GM10266 (cell line): ENCODE results near the gene MICOS13.

ENCODE experiments used
- DNase-seq: peaks from one replicate; pipeline ENCODE4 v3.0.0; 2012; ENCODE audit errors: extremely low spot score
- TF ChIP-seq, protein P1 (sequence below): IDR thresholded peaks from 2 replicates; pipeline ENCODE4 v1.5.1; 2012; ENCODE audit warnings: mild to moderate bottlenecking, low read depth; ENCODE audit not compliant: control insufficient read depth, insufficient read depth; ENCODE audit errors: missing control alignments

Gene MICOS13

GRCh38 chr19:5644037-5644436, 36.3 kb downstream of the MICOS13 start:
- no peak for DNase-seq
- TF ChIP-seq, protein P1, sequence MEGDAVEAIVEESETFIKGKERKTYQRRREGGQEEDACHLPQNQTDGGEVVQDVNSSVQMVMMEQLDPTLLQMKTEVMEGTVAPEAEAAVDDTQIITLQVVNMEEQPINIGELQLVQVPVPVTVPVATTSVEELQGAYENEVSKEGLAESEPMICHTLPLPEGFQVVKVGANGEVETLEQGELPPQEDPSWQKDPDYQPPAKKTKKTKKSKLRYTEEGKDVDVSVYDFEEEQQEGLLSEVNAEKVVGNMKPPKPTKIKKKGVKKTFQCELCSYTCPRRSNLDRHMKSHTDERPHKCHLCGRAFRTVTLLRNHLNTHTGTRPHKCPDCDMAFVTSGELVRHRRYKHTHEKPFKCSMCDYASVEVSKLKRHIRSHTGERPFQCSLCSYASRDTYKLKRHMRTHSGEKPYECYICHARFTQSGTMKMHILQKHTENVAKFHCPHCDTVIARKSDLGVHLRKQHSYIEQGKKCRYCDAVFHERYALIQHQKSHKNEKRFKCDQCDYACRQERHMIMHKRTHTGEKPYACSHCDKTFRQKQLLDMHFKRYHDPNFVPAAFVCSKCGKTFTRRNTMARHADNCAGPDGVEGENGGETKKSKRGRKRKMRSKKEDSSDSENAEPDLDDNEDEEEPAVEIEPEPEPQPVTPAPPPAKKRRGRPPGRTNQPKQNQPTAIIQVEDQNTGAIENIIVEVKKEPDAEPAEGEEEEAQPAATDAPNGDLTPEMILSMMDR, result no peak

GRCh38 chr19:5643060-5643459, 37.3 kb downstream of the MICOS13 start:
- TF ChIP-seq, protein P1, result no peak
- no peak for DNase-seq

DNA sequence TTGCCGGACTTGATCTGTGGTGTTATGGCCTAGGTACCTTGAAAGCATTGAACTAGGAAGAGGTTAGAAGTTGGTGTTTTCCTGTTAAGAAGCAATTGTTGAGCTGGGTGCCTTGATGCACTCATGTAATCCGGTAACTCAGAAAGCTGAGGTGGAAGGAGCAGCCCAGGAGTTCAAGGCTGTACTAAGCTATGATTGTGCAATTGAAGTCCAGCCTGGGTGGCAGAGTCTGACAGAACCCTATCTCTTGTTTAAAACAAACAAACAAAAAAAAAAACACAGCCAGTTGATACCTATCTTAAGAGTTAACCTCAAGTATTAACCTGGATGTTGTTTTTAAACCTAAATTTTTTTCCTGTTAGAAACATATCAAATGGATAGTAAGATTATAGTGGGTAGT, 38.1 kb downstream of the MICOS13 start:
- TF ChIP-seq, protein P1, result no peak
- DNase-seq, result no peak

GRCh38 chr19:5641171-5641570, 39.1 kb downstream of the MICOS13 start:
- no peak for DNase-seq
- TF ChIP-seq, protein P1, result no peak

DNA sequence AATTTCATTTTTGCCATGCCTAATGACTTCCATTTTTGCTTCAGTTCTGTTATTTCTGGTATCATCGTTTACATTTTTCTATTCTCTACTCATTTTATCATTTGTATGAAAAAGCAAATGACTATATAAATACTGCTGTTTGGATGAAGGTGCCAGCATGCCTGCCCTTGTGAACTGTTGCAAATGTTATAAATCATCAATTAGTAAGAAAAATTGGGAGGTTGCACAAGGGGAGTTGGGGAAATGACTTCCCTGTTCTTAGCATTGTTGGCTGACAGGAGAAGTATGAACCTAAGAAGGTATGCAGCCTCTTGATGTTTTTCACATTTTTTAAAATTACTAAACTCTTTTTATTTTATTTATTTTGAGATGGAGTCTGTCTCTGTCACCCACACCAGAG, 42.3 kb downstream of the MICOS13 start:
- TF ChIP-seq, protein P1, result no peak
- DNase-seq, result no peak

DNA sequence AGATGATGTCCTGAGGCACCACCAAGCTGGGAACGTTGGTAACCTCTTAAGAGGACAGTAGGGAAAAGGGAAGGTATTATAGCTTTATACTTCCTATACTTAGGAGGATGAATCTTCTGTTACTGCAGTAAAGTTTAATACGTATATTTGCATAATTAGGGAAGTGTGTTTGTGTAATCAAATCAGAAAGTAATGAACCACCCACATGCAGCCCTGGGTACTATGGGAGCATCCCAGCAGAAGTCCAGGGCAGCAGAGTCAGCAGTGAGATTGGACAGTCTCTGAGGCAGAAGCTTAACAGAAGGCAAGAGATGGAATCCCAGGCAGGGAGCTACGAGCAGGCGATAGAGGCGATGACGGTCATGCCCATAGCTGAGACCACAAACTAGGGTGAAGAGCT, 44.9 kb downstream of the MICOS13 start:
- TF ChIP-seq, protein P1, result no peak
- no peak for DNase-seq

- TF ChIP-seq, protein P1, result no peak
- DNase-seq, result no peak
These were observed 47.7 kb downstream of the MICOS13 start for GRCh38 chr19:5632657-5633056.
